ENCODE measurements around the gene FUOM. TPM values are rescaled to one million over a fixed set of nuclear protein-coding genes. Genes with fewer than 3 reads are reported as not detected.

The FUOM gene
- polyA plus RNA-seq, 3 donors: 29.8 to 56.8 (median 39.0) TPM

DNA sequence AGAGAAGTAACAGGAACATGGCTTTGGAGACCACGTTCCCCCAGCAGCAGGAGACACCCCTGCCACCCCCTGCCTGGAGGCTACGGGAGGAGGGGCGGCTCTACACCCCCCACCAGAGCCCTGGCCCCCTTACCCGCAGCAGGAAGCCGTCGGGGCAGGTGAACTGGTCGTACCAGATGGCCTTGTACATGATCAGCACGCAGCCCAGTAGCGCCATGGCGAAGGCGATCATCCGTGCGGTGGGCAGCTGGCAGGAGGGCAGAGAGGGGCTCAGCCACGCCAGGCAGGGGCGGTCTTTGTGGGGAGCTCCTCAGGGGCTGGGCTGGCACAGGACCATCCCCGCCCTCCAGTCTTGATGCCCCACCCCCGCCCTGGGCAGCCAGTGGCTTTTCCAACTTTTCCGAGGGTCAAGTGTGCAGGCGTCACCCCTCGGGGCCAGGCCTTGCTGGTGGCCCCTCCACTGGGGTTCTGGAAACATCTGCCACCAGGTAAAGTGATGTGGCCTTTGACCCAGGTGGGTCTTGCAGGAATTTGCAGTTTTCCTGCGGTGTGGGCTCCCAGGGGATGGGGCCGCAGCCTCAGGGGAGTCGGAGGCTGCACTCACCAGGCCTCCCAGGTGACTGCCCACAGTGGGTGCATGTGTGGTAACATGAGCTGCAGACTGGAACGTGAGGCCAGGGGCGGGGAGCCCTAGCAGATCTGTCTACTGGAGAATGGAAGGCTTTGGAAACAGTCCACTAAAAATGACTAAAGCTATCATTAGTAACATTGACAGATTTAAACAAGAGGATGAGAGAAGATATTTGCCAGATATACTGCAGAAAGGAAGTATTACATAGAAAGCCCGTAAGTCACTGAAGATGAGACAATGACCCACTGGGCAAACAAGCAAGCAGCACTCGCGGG lies 30.8 kb downstream of the FUOM start:
- H3K9ac ChIP-seq (ENCODE audit: insufficient read depth, low read length, poor library complexity, severe bottlenecking): no peak overlapping the region
- H4K20me1 ChIP-seq (ENCODE audit: insufficient read depth, low read length): no peaks in the 10 kb centered on the region
- Mint-ChIP-seq H3K27me3 (ENCODE audit: low read depth in 3 of 3) (peaks cover 61 to 82% (median 70%) of the 10 kb centered on the region in 3 donors), H3K4me1 (peaks cover 2% of the 10 kb centered on the region), H3K27ac (no peak overlapping the region), H3K36me3 (no peaks in the 10 kb centered on the region), H3K4me3 (peak overlapping the region in 1 of 2 donors; percentile 71), H3K9me3 (peaks cover 0 to 21% (median 3%) of the 10 kb centered on the region in 7 donors)
- intact Hi-C loops (cut with micrococcal nuclease): loop anchor here (5.0 to 10.0 kb wide), 4 partner anchors 182 to 362 kb away; partner anchors contain the start of gene CYP2E1 (in 1 of the 2)
- H3K4me3 ChIP-seq (replicated peaks in 1 of 3; ENCODE audit: low read depth in 2 of 3, low read length in 3 of 3): no peak overlapping the region
- 50% methylated on average over 22 of the region's 28 CpGs for WGBS (ENCODE audit: insufficient coverage)
- peaks cover 4 to 15% of the 10 kb centered on the region in 2 donors for H3K4me1 ChIP-seq (ENCODE audit: control insufficient read depth in 1 of 2, insufficient read depth in 2 of 2, low read length in 2 of 2)
- no peak for DNase-seq
- H3K9me3 ChIP-seq (replicated peaks in 1 of 2; ENCODE audit: control insufficient read depth in 1 of 2, insufficient read depth in 1 of 2, low read length in 2 of 2): peaks cover 0 to 16% of the 10 kb centered on the region in 2 donors
- no peak overlapping the region for H3K27ac ChIP-seq (ENCODE audit: low read depth in 1 of 2, low read length in 2 of 2)
- H3K27me3 ChIP-seq (ENCODE audit: control insufficient read depth in 2 of 2, insufficient read depth in 2 of 2, low read length in 2 of 2): peaks cover 27 to 69% of the 10 kb centered on the region in 2 donors
- H2AFZ ChIP-seq (ENCODE audit: insufficient read depth, low read depth, low read length, poor library complexity, severe bottlenecking): no peak overlapping the region
- H3K79me2 ChIP-seq (ENCODE audit: insufficient read depth, low read length): no peaks in the 10 kb centered on the region
- no peaks in the 10 kb centered on the region for H3K36me3 ChIP-seq (replicated peaks in 1 of 2; ENCODE audit: control insufficient read depth in 1 of 2, insufficient read depth in 2 of 2, low read length in 2 of 2)
- TF ChIP-seq, protein P1, sequence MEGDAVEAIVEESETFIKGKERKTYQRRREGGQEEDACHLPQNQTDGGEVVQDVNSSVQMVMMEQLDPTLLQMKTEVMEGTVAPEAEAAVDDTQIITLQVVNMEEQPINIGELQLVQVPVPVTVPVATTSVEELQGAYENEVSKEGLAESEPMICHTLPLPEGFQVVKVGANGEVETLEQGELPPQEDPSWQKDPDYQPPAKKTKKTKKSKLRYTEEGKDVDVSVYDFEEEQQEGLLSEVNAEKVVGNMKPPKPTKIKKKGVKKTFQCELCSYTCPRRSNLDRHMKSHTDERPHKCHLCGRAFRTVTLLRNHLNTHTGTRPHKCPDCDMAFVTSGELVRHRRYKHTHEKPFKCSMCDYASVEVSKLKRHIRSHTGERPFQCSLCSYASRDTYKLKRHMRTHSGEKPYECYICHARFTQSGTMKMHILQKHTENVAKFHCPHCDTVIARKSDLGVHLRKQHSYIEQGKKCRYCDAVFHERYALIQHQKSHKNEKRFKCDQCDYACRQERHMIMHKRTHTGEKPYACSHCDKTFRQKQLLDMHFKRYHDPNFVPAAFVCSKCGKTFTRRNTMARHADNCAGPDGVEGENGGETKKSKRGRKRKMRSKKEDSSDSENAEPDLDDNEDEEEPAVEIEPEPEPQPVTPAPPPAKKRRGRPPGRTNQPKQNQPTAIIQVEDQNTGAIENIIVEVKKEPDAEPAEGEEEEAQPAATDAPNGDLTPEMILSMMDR (IDR thresholded peaks at IDR 0.05): no peak
- no peak overlapping the region for H3K4me2 ChIP-seq (replicated peaks; ENCODE audit: extremely low read depth, low read length, poor library complexity, severe bottlenecking)

DNA sequence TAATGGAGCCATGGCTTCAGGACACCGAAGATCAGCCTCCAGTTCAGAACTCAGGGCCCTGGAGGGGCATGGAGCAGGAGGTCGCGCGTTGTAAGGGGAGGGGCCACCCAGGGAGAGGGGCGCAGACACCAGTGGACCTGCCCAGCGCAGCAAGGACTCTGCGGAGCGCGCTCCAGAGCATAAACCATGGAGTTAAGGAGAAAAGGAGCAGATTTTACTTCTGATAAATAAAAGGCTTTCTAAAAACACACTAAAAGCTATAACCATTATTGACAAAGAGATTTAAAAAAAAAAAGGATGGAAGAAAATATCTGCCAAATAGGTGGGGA lies 31.6 kb downstream of the FUOM start:
- intact Hi-C loops (cut with micrococcal nuclease): loop anchor here (5.0 to 10.0 kb wide), 4 partner anchors 181 to 361 kb away; partner anchors contain the start of gene CYP2E1 (in 1 of the 2)
- no peak overlapping the region for H3K9ac ChIP-seq (ENCODE audit: insufficient read depth, low read length, poor library complexity, severe bottlenecking)
- 8% methylated on average over 4 of the region's 9 CpGs for WGBS (ENCODE audit: insufficient coverage)

More for the DNA sequence above, 31.6 kb downstream of the FUOM start:
- Histone ChIP-seq H3K9me3 (replicated peaks in 1 of 2; ENCODE audit: control insufficient read depth in 1 of 2, insufficient read depth in 1 of 2, low read length in 2 of 2) (peaks cover 3 to 18% of the 10 kb centered on the region in 2 donors), H3K4me1 (ENCODE audit: control insufficient read depth in 1 of 2, insufficient read depth in 2 of 2, low read length in 2 of 2) (peaks cover 4 to 15% of the 10 kb centered on the region in 2 donors), H2AFZ (ENCODE audit: insufficient read depth, low read depth, low read length, poor library complexity, severe bottlenecking) (no peak overlapping the region), H3K4me3 (replicated peaks in 1 of 3; ENCODE audit: low read depth in 2 of 3, low read length in 3 of 3) (no peak overlapping the region), H3K36me3 (replicated peaks in 1 of 2; ENCODE audit: control insufficient read depth in 1 of 2, insufficient read depth in 2 of 2, low read length in 2 of 2) (no peaks in the 10 kb centered on the region), H3K27ac (ENCODE audit: low read depth in 1 of 2, low read length in 2 of 2) (no peak overlapping the region), H3K27me3 (ENCODE audit: control insufficient read depth in 2 of 2, insufficient read depth in 2 of 2, low read length in 2 of 2) (peaks cover 26 to 62% of the 10 kb centered on the region in 2 donors), H3K4me2 (replicated peaks; ENCODE audit: extremely low read depth, low read length, poor library complexity, severe bottlenecking) (no peak overlapping the region), H3K79me2 (ENCODE audit: insufficient read depth, low read length) (no peaks in the 10 kb centered on the region), H4K20me1 (ENCODE audit: insufficient read depth, low read length) (no peaks in the 10 kb centered on the region)
- Mint-ChIP-seq H3K9me3 (peaks cover 0 to 19% (median 7%) of the 10 kb centered on the region in 7 donors), H3K27ac (no peak overlapping the region), H3K4me1 (peaks cover 2% of the 10 kb centered on the region), H3K36me3 (no peaks in the 10 kb centered on the region), H3K4me3 (peak overlapping the region in 1 of 2 donors; percentile 71), H3K27me3 (ENCODE audit: low read depth in 3 of 3) (peaks cover 53 to 78% (median 64%) of the 10 kb centered on the region in 3 donors)
- DNase-seq: no peak
- TF ChIP-seq, protein P1 (IDR thresholded peaks at IDR 0.05): no peak
